CD4-positive, alpha-beta T cell (primary cell): ENCODE measurements around the gene SPSB1. TPM values are rescaled to one million over a fixed set of nuclear protein-coding genes. Genes with fewer than 3 reads are reported as not detected.

Experiments used
- ATAC-seq: fragments of 200-7000 bp; cut with Tn5 transposase; one replicate; pipeline ENCODE4 v1.10.0; 2022; ENCODE audit warnings: mild to moderate bottlenecking; ENCODE audit not compliant: poor library complexity
- CTCF ChIA-PET: fragments of 350-600 bp; sonication (Branson Sonifier 250); formaldehyde crosslinking; loops from one replicate; lab custom pipeline; 2021; ENCODE audit warnings: antibody characterized with exemption, inconsistent platforms; lab: Charles Lee
- POLR2A ChIA-PET: fragments of 350-600 bp; sonication (Branson Sonifier 250); formaldehyde crosslinking; loops from one replicate; lab custom pipeline; 2021; ENCODE audit warnings: antibody characterized with exemption, inconsistent platforms; lab: Charles Lee
- DNase-seq, 14 experiments: peaks; one replicate each; pipeline ENCODE4 v3.0.0-alpha.2; 2013 to 2020; ENCODE audit warnings: mixed read lengths in 2 of 14
- H3K27ac ChIP-seq, 2 donors: one replicate each; pipeline versions ENCODE4 v1.5.1 to v1.7.0; 2013; ENCODE audit warnings: low read length in 2 of 2, low read depth in 1 of 2, mild to moderate bottlenecking in 1 of 2
- H3K27me3 ChIP-seq, 2 experiments: 1 replicate in 1 of 2; 2 replicates in 1 of 2; pipeline versions ENCODE4 v1.6.1 to v1.7.0; 2013; ENCODE audit warnings: low read length in 2 of 2, control low read depth in 1 of 2, mild to moderate bottlenecking in 1 of 2, moderate library complexity in 1 of 2; ENCODE audit not compliant: insufficient read depth in 2 of 2, control insufficient read depth in 1 of 2
- H3K36me3 ChIP-seq: one replicate; pipeline ENCODE4 v1.6.1; 2013; ENCODE audit warnings: low read length, control low read depth; ENCODE audit not compliant: insufficient read depth
- H3K4me1 ChIP-seq: one replicate; pipeline ENCODE4 v1.6.1; 2013; ENCODE audit warnings: low read length, control low read depth; ENCODE audit not compliant: insufficient read depth
- H3K4me3 ChIP-seq: one replicate; pipeline ENCODE4 v1.5.1; 2013; ENCODE audit warnings: mild to moderate bottlenecking, low read length, moderate library complexity
- H3K9me3 ChIP-seq, 2 experiments: 1 replicate in 1 of 2; 2 replicates in 1 of 2; pipeline versions ENCODE4 v1.6.1 to v1.7.0; 2013; ENCODE audit warnings: low read length in 2 of 2, mild to moderate bottlenecking in 2 of 2, control low read depth in 1 of 2, moderate library complexity in 1 of 2; ENCODE audit not compliant: control insufficient read depth in 1 of 2, insufficient read depth in 1 of 2
- H3K27ac Mint-ChIP-seq: one replicate; pipeline ENCODE4 v1.8.0; 2020; ENCODE audit warnings: mixed read lengths
- H3K27me3 Mint-ChIP-seq: one replicate; pipeline ENCODE4 v1.8.0; 2021; ENCODE audit warnings: mixed read lengths
- H3K36me3 Mint-ChIP-seq: one replicate; pipeline ENCODE4 v1.8.0; 2021; ENCODE audit warnings: low read depth, mixed read lengths
- H3K4me1 Mint-ChIP-seq: one replicate; pipeline ENCODE4 v1.8.0; 2021; ENCODE audit warnings: low read depth, mixed read lengths
- H3K4me3 Mint-ChIP-seq: one replicate; pipeline ENCODE4 v1.8.0; 2020; ENCODE audit warnings: mild to moderate bottlenecking, mixed read lengths
- H3K9me3 Mint-ChIP-seq: one replicate; pipeline ENCODE4 v1.8.0; 2020; ENCODE audit warnings: mixed read lengths
- intact Hi-C, 2 experiments: fragments of 100-400 bp; cut with DNase I in 1 of 2; cut with micrococcal nuclease in 1 of 2; formaldehyde crosslinking; loops; one replicate each; pipeline versions ENCODE4 v1.15.1 to v1.9.0; 2023 to 2025; cut with DNase I, micrococcal nuclease
- total RNA-seq, 174 experiments: library from RNA in 2 of 174; stranded (reverse) in 2 of 174; gene quantifications; one replicate each; pipeline ENCODE4 v1.2.3 and lab custom pipeline; 2021 to 2026
- TF ChIP-seq, protein P1 (sequence below): fragments of 200-600 bp; IDR thresholded peaks from one replicate; pipeline ENCODE4 v1.8.0; 2022; ENCODE audit warnings: antibody characterized with exemption, mild to moderate bottlenecking

SPSB1 gene
- total RNA-seq, 2 experiments from 2014 or later = 1.9 to 2.3 TPM

DNA sequence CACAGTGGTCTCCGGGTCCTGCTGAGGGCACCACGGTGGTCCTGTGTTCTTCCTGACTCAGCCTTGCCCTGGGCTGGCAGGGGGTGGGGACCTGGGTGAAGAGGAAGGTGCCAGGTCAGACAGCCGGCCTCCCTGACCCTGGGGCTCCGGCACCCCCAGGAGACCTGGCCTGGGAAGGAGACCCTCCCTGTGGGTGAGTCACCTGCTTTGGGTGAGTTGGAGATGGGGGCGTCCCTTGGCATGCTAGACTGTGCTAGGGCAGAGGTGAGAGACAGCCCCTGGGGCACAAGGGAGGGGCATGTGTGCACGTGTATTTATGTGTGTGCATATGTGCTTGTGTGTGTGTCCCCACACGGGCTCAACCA is 23.4 kb downstream of the SPSB1 start:
- ATAC-seq = no peak
- Mint-ChIP-seq H3K4me3 (no peak overlapping the region), H3K4me1 (peaks cover 26% of the 10 kb centered on the region), H3K27ac (no peak overlapping the region), H3K27me3 (no peaks in the 10 kb centered on the region), H3K9me3 (no peaks in the 10 kb centered on the region), H3K36me3 (no peaks in the 10 kb centered on the region)
- ChIA-PET CTCF (no interaction called here), POLR2A (no interaction called here)
- intact Hi-C loops = no loop called here
- no peaks in the 10 kb centered on the region for H3K36me3 ChIP-seq
- no peak overlapping the region for H3K27ac ChIP-seq
- no peak for DNase-seq
- TF ChIP-seq, protein P1, sequence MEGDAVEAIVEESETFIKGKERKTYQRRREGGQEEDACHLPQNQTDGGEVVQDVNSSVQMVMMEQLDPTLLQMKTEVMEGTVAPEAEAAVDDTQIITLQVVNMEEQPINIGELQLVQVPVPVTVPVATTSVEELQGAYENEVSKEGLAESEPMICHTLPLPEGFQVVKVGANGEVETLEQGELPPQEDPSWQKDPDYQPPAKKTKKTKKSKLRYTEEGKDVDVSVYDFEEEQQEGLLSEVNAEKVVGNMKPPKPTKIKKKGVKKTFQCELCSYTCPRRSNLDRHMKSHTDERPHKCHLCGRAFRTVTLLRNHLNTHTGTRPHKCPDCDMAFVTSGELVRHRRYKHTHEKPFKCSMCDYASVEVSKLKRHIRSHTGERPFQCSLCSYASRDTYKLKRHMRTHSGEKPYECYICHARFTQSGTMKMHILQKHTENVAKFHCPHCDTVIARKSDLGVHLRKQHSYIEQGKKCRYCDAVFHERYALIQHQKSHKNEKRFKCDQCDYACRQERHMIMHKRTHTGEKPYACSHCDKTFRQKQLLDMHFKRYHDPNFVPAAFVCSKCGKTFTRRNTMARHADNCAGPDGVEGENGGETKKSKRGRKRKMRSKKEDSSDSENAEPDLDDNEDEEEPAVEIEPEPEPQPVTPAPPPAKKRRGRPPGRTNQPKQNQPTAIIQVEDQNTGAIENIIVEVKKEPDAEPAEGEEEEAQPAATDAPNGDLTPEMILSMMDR = no peak
- no peak overlapping the region for H3K4me3 ChIP-seq
- no peaks in the 10 kb centered on the region for H3K9me3 ChIP-seq
- peaks cover 26% of the 10 kb centered on the region for H3K4me1 ChIP-seq
- no peaks in the 10 kb centered on the region for H3K27me3 ChIP-seq

DNA sequence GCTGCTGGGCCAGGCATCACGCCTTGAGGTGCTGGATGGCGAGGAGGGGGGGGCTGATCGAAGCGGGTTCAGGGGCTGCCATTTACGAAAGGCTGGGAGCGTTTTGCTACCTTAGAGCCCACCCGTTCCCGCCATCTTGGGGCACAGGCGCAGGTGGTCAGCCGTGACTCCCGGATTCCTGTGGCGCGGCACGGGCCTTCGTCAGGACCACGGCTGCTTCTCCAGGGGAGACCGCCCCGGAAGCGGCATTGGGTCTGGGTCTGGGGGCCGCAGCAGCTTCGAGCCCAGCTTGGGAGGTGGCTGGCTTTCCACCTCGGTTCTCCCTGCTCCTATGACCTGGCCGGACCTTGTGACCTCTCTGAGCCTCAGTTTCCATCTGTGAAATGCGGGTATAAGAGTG is 23.8 kb downstream of the SPSB1 start:
- Mint-ChIP-seq H3K27me3 (no peaks in the 10 kb centered on the region), H3K4me1 (peaks cover 26% of the 10 kb centered on the region), H3K27ac (no peak overlapping the region), H3K9me3 (no peaks in the 10 kb centered on the region), H3K36me3 (no peaks in the 10 kb centered on the region), H3K4me3 (no peak overlapping the region)
- TF ChIP-seq, protein P1 = no peak
- ATAC-seq (no peak), DNase-seq (no peak)
- Histone ChIP-seq H3K4me1 (peaks cover 26% of the 10 kb centered on the region), H3K4me3 (no peak overlapping the region), H3K36me3 (no peaks in the 10 kb centered on the region), H3K27me3 (no peaks in the 10 kb centered on the region), H3K27ac (no peak overlapping the region), H3K9me3 (no peaks in the 10 kb centered on the region)
- CTCF ChIA-PET = no interaction called here
- intact Hi-C loops = no loop called here
- POLR2A ChIA-PET = no interaction called here

DNA sequence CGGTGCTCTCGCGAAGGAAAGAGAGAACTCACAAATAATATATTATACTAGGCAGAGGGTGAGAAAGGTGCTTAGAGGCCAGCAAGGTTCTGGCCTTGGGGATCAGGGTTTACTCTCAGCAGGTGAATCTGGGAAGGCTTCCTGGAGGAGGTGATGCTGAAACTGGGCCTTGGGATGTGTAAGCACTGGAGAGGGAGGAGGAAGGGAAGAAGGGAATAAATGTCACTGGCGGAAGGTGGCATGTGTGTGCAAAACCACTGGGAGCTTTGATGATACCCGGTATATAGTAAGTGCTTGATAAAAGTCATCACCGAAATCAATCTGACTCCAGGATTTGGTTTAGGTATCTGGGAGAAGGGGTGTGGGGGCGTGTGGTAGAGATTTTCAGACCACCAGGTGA is 24.4 kb downstream of the SPSB1 start:
- no peaks in the 10 kb centered on the region for H3K9me3 ChIP-seq
- no peaks in the 10 kb centered on the region for H3K36me3 ChIP-seq
- no peak overlapping the region for H3K4me3 ChIP-seq
- Mint-ChIP-seq H3K4me3 (no peak overlapping the region), H3K36me3 (no peaks in the 10 kb centered on the region), H3K9me3 (no peaks in the 10 kb centered on the region), H3K4me1 (peaks cover 26% of the 10 kb centered on the region), H3K27me3 (no peaks in the 10 kb centered on the region), H3K27ac (no peak overlapping the region)
- intact Hi-C loops = no loop called here
- ATAC-seq = no peak
- ChIA-PET POLR2A (interaction anchor here (0.7 kb wide), 2 partner anchors 28 to 765 kb away, joined by 3 to 4 read pairs; no protein-coding TSS in a partner anchor), CTCF (no interaction called here)
- no peaks in the 10 kb centered on the region for H3K27me3 ChIP-seq
- peaks cover 26% of the 10 kb centered on the region for H3K4me1 ChIP-seq
- TF ChIP-seq, protein P1 = no peak
- H3K27ac ChIP-seq = no peak overlapping the region
- DNase-seq = no peak
